ENCODE data around the gene UBALD1. TPM values are rescaled to one million over a fixed set of nuclear protein-coding genes. Genes with fewer than 3 reads are reported as not detected.

Gene UBALD1
- total RNA-seq, 1 experiment from 2014 or later = 29.9 TPM

DNA sequence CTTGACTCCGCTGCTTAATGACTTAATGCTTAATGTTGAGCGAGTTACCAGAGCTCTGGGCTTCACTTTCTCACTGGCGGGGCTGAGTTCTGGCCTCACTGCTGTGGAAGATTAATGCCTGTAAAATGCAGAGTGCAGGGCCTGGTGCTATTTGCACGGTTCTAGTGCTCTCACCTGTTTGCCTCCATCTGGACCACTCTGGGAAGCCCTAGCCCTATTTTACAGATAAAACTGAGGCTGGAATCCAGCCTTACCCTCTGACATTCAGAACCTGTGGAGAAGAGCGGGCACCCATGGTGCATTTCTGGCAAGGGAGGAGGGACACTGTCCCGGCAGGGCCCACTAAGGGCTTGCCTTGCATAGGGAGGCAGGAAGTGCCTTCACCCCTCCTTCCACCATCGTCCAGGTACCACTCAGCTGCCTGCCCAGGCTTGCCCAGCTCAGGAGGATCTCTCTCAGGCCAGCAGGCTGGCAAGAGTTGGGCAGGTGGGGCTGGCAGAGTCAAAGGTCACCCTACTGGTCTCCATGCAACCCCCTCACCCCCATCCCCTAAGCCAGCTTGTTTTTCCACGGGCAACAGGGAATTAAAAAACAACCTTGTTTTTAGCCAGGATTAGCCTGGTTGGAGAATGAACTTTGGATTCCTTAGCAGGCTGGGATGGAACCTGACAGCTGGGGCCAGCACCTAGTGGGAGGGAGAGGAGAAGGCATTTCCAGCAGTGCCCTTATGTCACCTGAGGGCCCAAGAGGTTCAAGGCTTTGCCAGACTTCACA lies 4.1 kb upstream of the UBALD1 start:
- ATAC-seq (no peak), DNase-seq (ENCODE audit: low read depth, low spot score) (no peak)
- ChIA-PET CTCF (interaction anchor here (0.6 kb wide), 1 partner anchor 88 kb away, joined by 3 read pairs; no protein-coding TSS in a partner anchor), POLR2A (interaction anchor here (0.5 kb wide), 1 partner anchor 439 kb away, joined by 3 read pairs; no protein-coding TSS in a partner anchor)
- Histone ChIP-seq H3K36me3 (ENCODE audit: control insufficient read depth, insufficient read depth, low read length) (no peaks in the 10 kb centered on the region), H3K27ac (ENCODE audit: low read length) (no peak overlapping the region), H3K4me3 (ENCODE audit: low read depth in 2 of 2, low read length in 2 of 2) (no peak overlapping the region), H3K27me3 (ENCODE audit: control insufficient read depth, insufficient read depth, low read length) (no peaks in the 10 kb centered on the region), H3K4me1 (ENCODE audit: control insufficient read depth, insufficient read depth, low read length) (peaks cover 23% of the 10 kb centered on the region), H3K9me3 (ENCODE audit: control insufficient read depth, insufficient read depth, low read depth, low read length) (no peaks in the 10 kb centered on the region)
- BruUV-seq (replicated peaks) = no TSS peak
- TF ChIP-seq, protein P1, sequence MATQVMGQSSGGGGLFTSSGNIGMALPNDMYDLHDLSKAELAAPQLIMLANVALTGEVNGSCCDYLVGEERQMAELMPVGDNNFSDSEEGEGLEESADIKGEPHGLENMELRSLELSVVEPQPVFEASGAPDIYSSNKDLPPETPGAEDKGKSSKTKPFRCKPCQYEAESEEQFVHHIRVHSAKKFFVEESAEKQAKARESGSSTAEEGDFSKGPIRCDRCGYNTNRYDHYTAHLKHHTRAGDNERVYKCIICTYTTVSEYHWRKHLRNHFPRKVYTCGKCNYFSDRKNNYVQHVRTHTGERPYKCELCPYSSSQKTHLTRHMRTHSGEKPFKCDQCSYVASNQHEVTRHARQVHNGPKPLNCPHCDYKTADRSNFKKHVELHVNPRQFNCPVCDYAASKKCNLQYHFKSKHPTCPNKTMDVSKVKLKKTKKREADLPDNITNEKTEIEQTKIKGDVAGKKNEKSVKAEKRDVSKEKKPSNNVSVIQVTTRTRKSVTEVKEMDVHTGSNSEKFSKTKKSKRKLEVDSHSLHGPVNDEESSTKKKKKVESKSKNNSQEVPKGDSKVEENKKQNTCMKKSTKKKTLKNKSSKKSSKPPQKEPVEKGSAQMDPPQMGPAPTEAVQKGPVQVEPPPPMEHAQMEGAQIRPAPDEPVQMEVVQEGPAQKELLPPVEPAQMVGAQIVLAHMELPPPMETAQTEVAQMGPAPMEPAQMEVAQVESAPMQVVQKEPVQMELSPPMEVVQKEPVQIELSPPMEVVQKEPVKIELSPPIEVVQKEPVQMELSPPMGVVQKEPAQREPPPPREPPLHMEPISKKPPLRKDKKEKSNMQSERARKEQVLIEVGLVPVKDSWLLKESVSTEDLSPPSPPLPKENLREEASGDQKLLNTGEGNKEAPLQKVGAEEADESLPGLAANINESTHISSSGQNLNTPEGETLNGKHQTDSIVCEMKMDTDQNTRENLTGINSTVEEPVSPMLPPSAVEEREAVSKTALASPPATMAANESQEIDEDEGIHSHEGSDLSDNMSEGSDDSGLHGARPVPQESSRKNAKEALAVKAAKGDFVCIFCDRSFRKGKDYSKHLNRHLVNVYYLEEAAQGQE (IDR thresholded peaks at IDR 0.05; ENCODE audit: insufficient read depth in 1 of 2, low read depth in 2 of 2, low read length in 1 of 2) = no peak
- TF ChIP-seq, protein P2, sequence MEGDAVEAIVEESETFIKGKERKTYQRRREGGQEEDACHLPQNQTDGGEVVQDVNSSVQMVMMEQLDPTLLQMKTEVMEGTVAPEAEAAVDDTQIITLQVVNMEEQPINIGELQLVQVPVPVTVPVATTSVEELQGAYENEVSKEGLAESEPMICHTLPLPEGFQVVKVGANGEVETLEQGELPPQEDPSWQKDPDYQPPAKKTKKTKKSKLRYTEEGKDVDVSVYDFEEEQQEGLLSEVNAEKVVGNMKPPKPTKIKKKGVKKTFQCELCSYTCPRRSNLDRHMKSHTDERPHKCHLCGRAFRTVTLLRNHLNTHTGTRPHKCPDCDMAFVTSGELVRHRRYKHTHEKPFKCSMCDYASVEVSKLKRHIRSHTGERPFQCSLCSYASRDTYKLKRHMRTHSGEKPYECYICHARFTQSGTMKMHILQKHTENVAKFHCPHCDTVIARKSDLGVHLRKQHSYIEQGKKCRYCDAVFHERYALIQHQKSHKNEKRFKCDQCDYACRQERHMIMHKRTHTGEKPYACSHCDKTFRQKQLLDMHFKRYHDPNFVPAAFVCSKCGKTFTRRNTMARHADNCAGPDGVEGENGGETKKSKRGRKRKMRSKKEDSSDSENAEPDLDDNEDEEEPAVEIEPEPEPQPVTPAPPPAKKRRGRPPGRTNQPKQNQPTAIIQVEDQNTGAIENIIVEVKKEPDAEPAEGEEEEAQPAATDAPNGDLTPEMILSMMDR (IDR thresholded peaks at IDR 0.05) = no peak
- TF ChIP-seq TCF7L2 (IDR thresholded peaks at IDR 0.05; ENCODE audit: low read depth, low read length) (no peak), POLR2AphosphoS5 (IDR thresholded peaks at IDR 0.05; ENCODE audit: low read depth, low read length) (no peak), SIN3A (IDR thresholded peaks at IDR 0.05; ENCODE audit: borderline replicate concordance, insufficient read depth, low read depth, low read length) (no peak)
- in situ Hi-C loops (cut with HindIII; ENCODE audit: low pct_unique_long_range_greater_than_20kb, low sequenced_read_pairs) = no loop called here
- intact Hi-C loops (cut with micrococcal nuclease; ENCODE audit: unreplicated experiment) = no loop called here

DNA sequence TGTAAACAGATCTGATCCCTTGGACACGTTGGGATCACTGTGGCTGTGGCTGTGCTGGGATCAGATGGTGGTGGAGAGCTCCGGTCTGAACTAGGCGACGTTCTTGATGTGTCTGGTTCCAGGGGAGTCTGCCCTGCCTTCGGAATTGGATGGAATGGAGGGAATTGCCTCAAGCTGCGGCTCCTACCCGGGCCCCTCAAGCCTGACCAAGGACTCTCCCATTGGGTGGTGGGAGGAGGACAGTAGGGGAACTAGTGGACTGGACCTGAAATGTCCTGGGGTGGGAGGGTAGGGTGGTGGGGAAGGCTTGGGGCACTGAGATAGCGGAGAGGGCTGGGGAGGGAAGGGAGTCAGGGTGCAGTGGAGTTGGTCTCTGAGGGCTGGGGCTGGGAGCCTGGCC lies 3.2 kb upstream of the UBALD1 start:
- peak overlapping the region in 1 of 2 experiments; percentile 23; a peak in 1 of 4 replicates for H3K4me3 ChIP-seq (ENCODE audit: low read depth in 2 of 2, low read length in 2 of 2)
- intact Hi-C loops (cut with micrococcal nuclease; ENCODE audit: unreplicated experiment) (no loop called here), in situ Hi-C loops (cut with HindIII; ENCODE audit: low pct_unique_long_range_greater_than_20kb, low sequenced_read_pairs) (no loop called here)
- POLR2A ChIA-PET = interaction anchor here (0.6 kb wide), 1 partner anchor 238 kb away, joined by 5 read pairs; no protein-coding TSS in a partner anchor
- no peaks in the 10 kb centered on the region for H3K36me3 ChIP-seq (ENCODE audit: control insufficient read depth, insufficient read depth, low read length)
- DNase-seq (ENCODE audit: low read depth, low spot score) (no peak), ATAC-seq (no peak)
- BruUV-seq (replicated peaks) = no TSS peak
- no peaks in the 10 kb centered on the region for H3K27me3 ChIP-seq (ENCODE audit: control insufficient read depth, insufficient read depth, low read length)
- TF ChIP-seq TCF7L2 (IDR thresholded peaks at IDR 0.05; ENCODE audit: low read depth, low read length) (no peak), POLR2AphosphoS5 (IDR thresholded peaks at IDR 0.05; ENCODE audit: low read depth, low read length) (no peak), SIN3A (IDR thresholded peaks at IDR 0.05; ENCODE audit: borderline replicate concordance, insufficient read depth, low read depth, low read length) (no peak)
- TF ChIP-seq, protein P2 (IDR thresholded peaks at IDR 0.05) = no peak
- TF ChIP-seq, protein P1 (IDR thresholded peaks at IDR 0.05; ENCODE audit: insufficient read depth in 1 of 2, low read depth in 2 of 2, low read length in 1 of 2) = no peak
- H3K9me3 ChIP-seq (ENCODE audit: control insufficient read depth, insufficient read depth, low read depth, low read length) = no peaks in the 10 kb centered on the region
- peaks cover 27% of the 10 kb centered on the region for H3K4me1 ChIP-seq (ENCODE audit: control insufficient read depth, insufficient read depth, low read length)
- CTCF ChIA-PET = interaction anchor here (0.7 kb wide), 1 partner anchor 424 kb away, joined by 4 read pairs; no protein-coding TSS in a partner anchor
- peak overlapping the region; percentile 11; the same call in 1 of the 2 replicates for H3K27ac ChIP-seq (ENCODE audit: low read length)

Data from Panc1 (cell line).